K562 (cell line): Measurements from ENCODE around the gene RASL10B. TPM values are rescaled to one million over a fixed set of nuclear protein-coding genes. Genes with fewer than 3 reads are reported as not detected.

Experiments used
- ATAC-seq: fragments of 200-7000 bp; cut with Tn5 transposase; 3 replicates; pipeline ENCODE4 v1.9.1; 2020; ENCODE audit warnings: moderate library complexity
- BruUV-seq: library from RNA; stranded (reverse); fragments of 400-500 nt; replicated peaks from 2 replicates; lab custom pipeline; 2021; lab: Mats Ljungman, UMichigan
- CTCF ChIA-PET: fragments of 300-600 bp; formaldehyde crosslinking; extraction: SDS; loops from one replicate; lab custom pipeline; 2021; ENCODE audit warnings: low intra/inter-chr PET ratio; lab: Yijun Ruan, JAX
- POLR2A ChIA-PET: fragments of 300-600, 350-650 bp; sonication (Branson Sonifier 250); formaldehyde crosslinking; extraction: SDS; loops from one replicate; lab custom pipeline; 2021; ENCODE audit warnings: antibody characterized with exemption, inconsistent platforms; lab: Yijun Ruan, JAX
- DNase-seq, 4 experiments: peaks; one replicate each; pipeline versions ENCODE4 v3.0.0 to v3.0.0-alpha.2; 2011 to 2018; ENCODE audit warnings: low spot score in 3 of 4, mixed read lengths in 3 of 4; ENCODE audit errors: extremely low read depth in 1 of 4
- FAIRE-seq: peaks from 2 replicates; lab custom pipeline; 2011; peaks lifted over from hg19 to GRCh38; lab: Jason Lieb, UNC
- H2AFZ ChIP-seq: 2 replicates; pipeline ENCODE4 v1.6.0; 2011; ENCODE audit warnings: low read depth, low read length, control low read depth, inconsistent platforms
- H3K27ac ChIP-seq: fragments of 200-600 bp; 3 replicates; pipeline ENCODE4 v1.8.0; 2011; ENCODE audit warnings: low read depth, mild to moderate bottlenecking, control low read depth, inconsistent platforms, low read length, moderate library complexity, mixed read lengths; ENCODE audit errors: extremely low read depth
- H3K27me3 ChIP-seq, 2 experiments: fragments of 300-600 bp in 1 of 2; 2 replicates in 1 of 2; 3 replicates in 1 of 2; pipeline versions ENCODE4 v1.6.0 to v1.8.0; 2011; ENCODE audit warnings: inconsistent platforms in 2 of 2, low read length in 2 of 2, mild to moderate bottlenecking in 1 of 2, mixed read lengths in 1 of 2, moderate library complexity in 1 of 2; ENCODE audit not compliant: control insufficient read depth in 2 of 2, insufficient read depth in 2 of 2
- H3K36me3 ChIP-seq: fragments of 300-600 bp; 3 replicates; pipeline ENCODE4 v1.8.0; 2011; ENCODE audit warnings: mild to moderate bottlenecking, low read length, inconsistent platforms; ENCODE audit not compliant: control insufficient read depth, insufficient read depth
- H3K4me1 ChIP-seq, 2 experiments: fragments of 200-600 bp in 1 of 2; replicated peaks in 1 of 2; 2 replicates in 1 of 2; 3 replicates in 1 of 2; pipeline versions ENCODE4 v1.5.1 to v1.8.0; 2011; ENCODE audit warnings: inconsistent platforms in 2 of 2, low read length in 2 of 2, mild to moderate bottlenecking in 1 of 2, mixed read lengths in 1 of 2, moderate library complexity in 1 of 2; ENCODE audit not compliant: control insufficient read depth in 2 of 2, insufficient read depth in 2 of 2
- H3K4me2 ChIP-seq: 2 replicates; pipeline ENCODE4 v1.6.1; 2011; ENCODE audit warnings: low read length, control low read depth, inconsistent platforms, mixed read lengths; ENCODE audit not compliant: insufficient read depth
- H3K4me3 ChIP-seq: fragments of 200-600 bp; sonication (generic), shearing (Covaris generic); 2 replicates; pipeline ENCODE4 v1.5.1; 2016; ENCODE audit warnings: control low read depth, inconsistent platforms
- H3K79me2 ChIP-seq: fragments of 200-600 bp; 3 replicates; pipeline ENCODE4 v1.8.0; 2011; ENCODE audit warnings: low read length, inconsistent platforms; ENCODE audit not compliant: control insufficient read depth, insufficient read depth
- H3K9ac ChIP-seq, 2 experiments: 2 replicates each; pipeline versions ENCODE4 v1.6.0 to v1.6.1; 2011; ENCODE audit warnings: low read depth in 2 of 2, low read length in 2 of 2, control low read depth in 1 of 2, inconsistent platforms in 1 of 2, mild to moderate bottlenecking in 1 of 2, mixed read lengths in 1 of 2; ENCODE audit not compliant: insufficient read depth in 1 of 2
- H3K9me1 ChIP-seq: one replicate; pipeline ENCODE4 v1.6.0; 2011; ENCODE audit warnings: inconsistent platforms, mild to moderate bottlenecking, low read length, moderate library complexity; ENCODE audit not compliant: control insufficient read depth, insufficient read depth
- H3K9me3 ChIP-seq: replicated peaks from 2 replicates; pipeline ENCODE4 v1.5.1; 2011; ENCODE audit warnings: low read depth, low read length, inconsistent platforms; ENCODE audit not compliant: control insufficient read depth, insufficient read depth
- H4K20me1 ChIP-seq: replicated peaks from 2 replicates; pipeline ENCODE4 v1.6.1; 2011; ENCODE audit warnings: low read length, inconsistent platforms, mixed read lengths; ENCODE audit not compliant: control insufficient read depth, insufficient read depth
- CCNT2 ChIP-seq: IDR thresholded peaks from 2 replicates; pipeline ENCODE4 v1.6.1; 2011; ENCODE audit warnings: borderline replicate concordance, low read depth, mild to moderate bottlenecking, moderate library complexity, mixed read lengths, low read length; ENCODE audit not compliant: insufficient read length; ENCODE audit errors: extremely low read depth
- FOS ChIP-seq: IDR thresholded peaks from 3 replicates; pipeline ENCODE4 v1.6.1; 2011; ENCODE audit not compliant: insufficient read length; ENCODE audit errors: extremely low read depth
- GATA2 ChIP-seq: sonication (generic); formaldehyde crosslinking; IDR thresholded peaks from 2 replicates; pipeline ENCODE4 v1.4.0; 2020; ENCODE audit warnings: mild to moderate bottlenecking, missing genetic modification reagents
- HDAC2 ChIP-seq: fragments of 450-650 bp; IDR thresholded peaks from 2 replicates; pipeline ENCODE4 v1.6.1; 2016; ENCODE audit warnings: mild to moderate bottlenecking
- HMG20B ChIP-seq: fragments of 250-450 bp; sonication (Bioruptor Pico); IDR thresholded peaks from 2 replicates; pipeline ENCODE4 v1.5.0; 2021; ENCODE audit warnings: mild to moderate bottlenecking
- HNRNPL ChIP-seq: fragments of 200-400 bp; formaldehyde crosslinking; IDR thresholded peaks from 2 replicates; pipeline ENCODE4 v1.6.1; 2017; ENCODE audit warnings: low read depth, mild to moderate bottlenecking, low read length
- ILF3 ChIP-seq: fragments of 450-650 bp; IDR thresholded peaks from 2 replicates; pipeline ENCODE4 v1.6.1; 2018; ENCODE audit warnings: antibody characterized with exemption, mild to moderate bottlenecking, moderate library complexity, borderline replicate concordance
- KAT7 ChIP-seq: sonication (generic); formaldehyde crosslinking; IDR thresholded peaks from 2 replicates; pipeline ENCODE4 v1.8.0; 2022; ENCODE audit warnings: missing genetic modification reagents, mild to moderate bottlenecking, borderline replicate concordance
- KDM2B ChIP-seq: fragments of 250-450 bp; sonication (Bioruptor Pico); IDR thresholded peaks from 2 replicates; pipeline ENCODE4 v1.8.0; 2021; ENCODE audit warnings: mild to moderate bottlenecking, moderate library complexity
- KLF1 ChIP-seq: fragments of 450-650 bp; IDR thresholded peaks from 2 replicates; pipeline ENCODE4 v1.6.1; 2016; ENCODE audit warnings: missing genetic modification characterization, missing compliant biosample characterization
- MCM3 ChIP-seq: fragments of 450-650 bp; IDR thresholded peaks from 2 replicates; pipeline ENCODE4 v1.6.1; 2016
- TCF7L2 ChIP-seq: fragments of 150-350 bp; IDR thresholded peaks from 2 replicates; pipeline ENCODE4 v1.6.1; 2016; ENCODE audit warnings: low read depth, mild to moderate bottlenecking, low read length, moderate library complexity
- ZNF785 ChIP-seq: fragments of 250-450 bp; sonication (Bioruptor Pico); IDR thresholded peaks from 2 replicates; pipeline ENCODE4 v1.4.0; 2020; ENCODE audit warnings: mild to moderate bottlenecking
- ZSCAN32 ChIP-seq: fragments of 450-650 bp; formaldehyde crosslinking; IDR thresholded peaks from 2 replicates; pipeline ENCODE4 v1.4.0; 2020; ENCODE audit warnings: mild to moderate bottlenecking, moderate library complexity
- WGBS: fragments of 100-300 bp; shearing (Covaris generic); methylation state at CpG from one replicate; pipeline ENCODE4 v1.1.6; 2016; ENCODE audit warnings: low coverage, mixed read lengths; ENCODE audit not compliant: insufficient coverage; ENCODE audit errors: missing lambda C conversion rate; 5-methylcytosine and 5-hydroxymethylcytosine counted together
- in situ Hi-C: fragments of 300-500 bp; cut with MboI; formaldehyde crosslinking; loops from 4 replicates; pipeline ENCODE4 v1.15.0; 2018; ENCODE audit warnings: inconsistent platforms, mixed read lengths
- intact Hi-C: fragments of 100-400 bp; cut with micrococcal nuclease; formaldehyde crosslinking; loops from 2 replicates; pipeline ENCODE4 v1.14.2; 2022
- polyA plus RNA-seq, 8 experiments: library from polyadenylated mRNA; depleted of rRNA in 4 of 8; stranded (reverse) in 5 of 8; unstranded in 3 of 8; fragments of >200 nt; fragmentation: Nextera tagmentation in 2 of 8; fragmentation: Illumina TruSeq in 1 of 8; extraction: Ambion mirVana in 2 of 8; extraction: Trizol in 1 of 8; gene quantifications; 2 replicates each; pipeline versions ENCODE4 v1.2.1 to v1.2.3, GENCODE V29; 2011 to 2014; ENCODE audit warnings: inconsistent platforms in 1 of 8, missing spikeins in 1 of 8
- total RNA-seq, 7 experiments: library from RNA; depleted of rRNA in 6 of 7; stranded (reverse); fragments of >200 nt in 6 of 7; fragmentation: Illumina TruSeq in 2 of 7; extraction: Trizol in 2 of 7; gene quantifications; 2 replicates each; pipeline versions ENCODE4 v1.2.1 to v1.2.3, GENCODE V29; 2011 to 2021; ENCODE audit warnings: low replicate concordance in 1 of 7
- TF ChIP-seq, protein P1 (sequence below): fragments of 250-450 bp; sonication (Bioruptor Pico); IDR thresholded peaks from 2 replicates; pipeline ENCODE4 v1.4.0; 2020; ENCODE audit warnings: mild to moderate bottlenecking, moderate library complexity
- TF ChIP-seq, protein P2 (sequence below): fragments of 250-450 bp; sonication (Bioruptor Pico); IDR thresholded peaks from 2 replicates; pipeline ENCODE4 v1.5.1; 2021; ENCODE audit warnings: mild to moderate bottlenecking
- TF ChIP-seq, protein P3 (sequence below): fragments of 250-450 bp; sonication (Bioruptor Pico); IDR thresholded peaks from 2 replicates; pipeline ENCODE4 v1.5.0; 2021
- TF ChIP-seq, protein P4 (sequence below): fragments of 450-650 bp; formaldehyde crosslinking; IDR thresholded peaks from 2 replicates; pipeline ENCODE4 v1.4.0; 2022; ENCODE audit warnings: missing genetic modification characterization

The RASL10B gene
- total and polyA plus RNA-seq, 9 of the 15 experiments (the other 6 are each of a cell fraction or from before 2014, with no cell fraction given): 0.04 to 0.31 (median 0.14) TPM; not detected in 2

DNA sequence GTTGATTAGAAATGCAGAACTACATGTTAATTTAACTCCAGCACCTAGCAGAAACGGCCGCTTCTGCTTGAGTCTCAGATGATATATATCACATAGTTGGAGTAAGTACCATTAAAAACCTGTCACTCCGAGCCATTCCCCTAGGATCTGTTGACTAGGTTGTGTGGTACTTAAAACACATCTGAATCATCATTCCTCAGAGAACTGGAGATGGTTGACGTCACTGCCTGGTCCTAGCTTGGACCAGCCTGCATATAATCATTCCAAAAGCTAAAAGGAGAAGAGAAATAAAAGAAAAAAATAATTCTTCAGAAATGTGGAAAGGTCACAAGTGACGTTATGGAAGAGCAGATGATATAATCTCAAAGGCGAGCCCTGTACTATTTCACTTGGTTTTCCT lies 31.3 kb upstream of the RASL10B start:
- no peaks in the 10 kb centered on the region for H4K20me1 ChIP-seq
- ATAC-seq: no peak
- H3K27ac ChIP-seq: no peak overlapping the region
- no peak overlapping the region for H3K4me2 ChIP-seq
- intact Hi-C loops: no loop called here
- BruUV-seq: no TSS peak
- no peaks in the 10 kb centered on the region for H3K9me3 ChIP-seq
- WGBS: 80% methylated on average over 6 of the region's 6 CpGs
- in situ Hi-C loops: no loop called here
- H3K4me3 ChIP-seq: no peak overlapping the region
- CTCF ChIA-PET: no interaction called here
- H3K9ac ChIP-seq: no peak overlapping the region
- H2AFZ ChIP-seq: no peak overlapping the region
- FAIRE-seq: no peak
- H3K36me3 ChIP-seq: peaks cover 73% of the 10 kb centered on the region
- H3K79me2 ChIP-seq: peaks cover 4% of the 10 kb centered on the region; the same call in 1 of the 3 replicates
- no peaks in the 10 kb centered on the region for H3K4me1 ChIP-seq
- no peaks in the 10 kb centered on the region for H3K27me3 ChIP-seq
- H3K9me1 ChIP-seq: no peaks in the 10 kb centered on the region
- no peak for DNase-seq
- POLR2A ChIA-PET: no interaction called here
- TF ChIP-seq CCNT2 (no peak), KDM2B (no peak), TCF7L2 (no peak), MCM3 (no peak), ZSCAN32 (CRISPR knock-in tag) (no peak), HDAC2 (no peak), FOS (no peak), GATA2 (CRISPR knock-in tag) (no peak), HMG20B (CRISPR knock-in tag) (no peak), KAT7 (no peak), KLF1 (tag) (no peak), ZNF785 (CRISPR knock-in tag) (no peak), ILF3 (no peak), HNRNPL (no peak)
- TF ChIP-seq, protein P1, sequence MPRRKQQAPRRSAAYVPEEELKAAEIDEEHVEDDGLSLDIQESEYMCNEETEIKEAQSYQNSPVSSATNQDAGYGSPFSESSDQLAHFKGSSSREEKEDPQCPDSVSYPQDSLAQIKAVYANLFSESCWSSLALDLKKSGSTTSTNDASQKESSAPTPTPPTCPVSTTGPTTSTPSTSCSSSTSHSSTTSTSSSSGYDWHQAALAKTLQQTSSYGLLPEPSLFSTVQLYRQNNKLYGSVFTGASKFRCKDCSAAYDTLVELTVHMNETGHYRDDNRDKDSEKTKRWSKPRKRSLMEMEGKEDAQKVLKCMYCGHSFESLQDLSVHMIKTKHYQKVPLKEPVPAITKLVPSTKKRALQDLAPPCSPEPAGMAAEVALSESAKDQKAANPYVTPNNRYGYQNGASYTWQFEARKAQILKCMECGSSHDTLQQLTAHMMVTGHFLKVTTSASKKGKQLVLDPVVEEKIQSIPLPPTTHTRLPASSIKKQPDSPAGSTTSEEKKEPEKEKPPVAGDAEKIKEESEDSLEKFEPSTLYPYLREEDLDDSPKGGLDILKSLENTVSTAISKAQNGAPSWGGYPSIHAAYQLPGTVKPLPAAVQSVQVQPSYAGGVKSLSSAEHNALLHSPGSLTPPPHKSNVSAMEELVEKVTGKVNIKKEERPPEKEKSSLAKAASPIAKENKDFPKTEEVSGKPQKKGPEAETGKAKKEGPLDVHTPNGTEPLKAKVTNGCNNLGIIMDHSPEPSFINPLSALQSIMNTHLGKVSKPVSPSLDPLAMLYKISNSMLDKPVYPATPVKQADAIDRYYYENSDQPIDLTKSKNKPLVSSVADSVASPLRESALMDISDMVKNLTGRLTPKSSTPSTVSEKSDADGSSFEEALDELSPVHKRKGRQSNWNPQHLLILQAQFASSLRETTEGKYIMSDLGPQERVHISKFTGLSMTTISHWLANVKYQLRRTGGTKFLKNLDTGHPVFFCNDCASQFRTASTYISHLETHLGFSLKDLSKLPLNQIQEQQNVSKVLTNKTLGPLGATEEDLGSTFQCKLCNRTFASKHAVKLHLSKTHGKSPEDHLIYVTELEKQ (CRISPR knock-in tag): no peak
- TF ChIP-seq, protein P2, sequence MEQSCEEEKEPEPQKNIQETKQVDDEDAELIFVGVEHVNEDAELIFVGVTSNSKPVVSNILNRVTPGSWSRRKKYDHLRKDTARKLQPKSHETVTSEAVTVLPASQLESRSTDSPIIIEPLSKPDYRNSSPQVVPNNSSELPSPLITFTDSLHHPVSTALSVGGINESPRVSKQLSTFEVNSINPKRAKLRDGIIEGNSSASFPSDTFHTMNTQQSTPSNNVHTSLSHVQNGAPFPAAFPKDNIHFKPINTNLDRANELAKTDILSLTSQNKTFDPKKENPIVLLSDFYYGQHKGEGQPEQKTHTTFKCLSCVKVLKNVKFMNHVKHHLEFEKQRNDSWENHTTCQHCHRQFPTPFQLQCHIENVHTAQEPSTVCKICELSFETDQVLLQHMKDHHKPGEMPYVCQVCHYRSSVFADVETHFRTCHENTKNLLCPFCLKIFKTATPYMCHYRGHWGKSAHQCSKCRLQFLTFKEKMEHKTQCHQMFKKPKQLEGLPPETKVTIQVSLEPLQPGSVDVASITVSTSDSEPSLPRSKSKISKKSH (CRISPR knock-in tag): no peak
- TF ChIP-seq, protein P3, sequence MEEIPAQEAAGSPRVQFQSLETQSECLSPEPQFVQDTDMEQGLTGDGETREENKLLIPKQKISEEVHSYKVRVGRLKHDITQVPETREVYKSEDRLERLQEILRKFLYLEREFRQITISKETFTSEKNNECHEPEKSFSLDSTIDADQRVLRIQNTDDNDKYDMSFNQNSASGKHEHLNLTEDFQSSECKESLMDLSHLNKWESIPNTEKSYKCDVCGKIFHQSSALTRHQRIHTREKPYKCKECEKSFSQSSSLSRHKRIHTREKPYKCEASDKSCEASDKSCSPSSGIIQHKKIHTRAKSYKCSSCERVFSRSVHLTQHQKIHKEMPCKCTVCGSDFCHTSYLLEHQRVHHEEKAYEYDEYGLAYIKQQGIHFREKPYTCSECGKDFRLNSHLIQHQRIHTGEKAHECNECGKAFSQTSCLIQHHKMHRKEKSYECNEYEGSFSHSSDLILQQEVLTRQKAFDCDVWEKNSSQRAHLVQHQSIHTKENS (CRISPR knock-in tag): no peak
- TF ChIP-seq, protein P4, sequence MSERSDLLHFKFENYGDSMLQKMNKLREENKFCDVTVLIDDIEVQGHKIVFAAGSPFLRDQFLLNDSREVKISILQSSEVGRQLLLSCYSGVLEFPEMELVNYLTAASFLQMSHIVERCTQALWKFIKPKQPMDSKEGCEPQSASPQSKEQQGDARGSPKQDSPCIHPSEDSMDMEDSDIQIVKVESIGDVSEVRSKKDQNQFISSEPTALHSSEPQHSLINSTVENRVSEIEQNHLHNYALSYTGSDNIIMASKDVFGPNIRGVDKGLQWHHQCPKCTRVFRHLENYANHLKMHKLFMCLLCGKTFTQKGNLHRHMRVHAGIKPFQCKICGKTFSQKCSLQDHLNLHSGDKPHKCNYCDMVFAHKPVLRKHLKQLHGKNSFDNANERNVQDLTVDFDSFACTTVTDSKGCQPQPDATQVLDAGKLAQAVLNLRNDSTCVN (CRISPR knock-in tag): no peak
